Neural progenitor cell (in vitro differentiated cells): ENCODE data around the gene ACAP1. TPM values are rescaled to one million over a fixed set of nuclear protein-coding genes. Genes with fewer than 3 reads are reported as not detected.

ENCODE experiments used
- DNase-seq: peaks from one replicate; pipeline ENCODE4 v3.0.0-alpha.2; 2016; ENCODE audit warnings: low spot score
- H2AFZ ChIP-seq: fragments of 200-600 bp; sonication (generic); replicated peaks from 2 replicates; pipeline ENCODE4 v1.6.1; 2016; ENCODE audit warnings: antibody characterized with exemption
- H3F3A ChIP-seq: fragments of 200-600 bp; sonication (generic); 2 replicates; pipeline ENCODE4 v1.6.1; 2016; ENCODE audit warnings: antibody characterized with exemption, low read depth
- H3K27ac ChIP-seq: fragments of 200-600 bp; sonication (generic); 2 replicates; pipeline ENCODE4 v1.5.1; 2016; ENCODE audit warnings: mild to moderate bottlenecking
- H3K27me3 ChIP-seq: fragments of 200-600 bp; sonication (generic); 2 replicates; pipeline ENCODE4 v1.6.1; 2016; ENCODE audit warnings: mild to moderate bottlenecking, moderate library complexity
- H3K36me3 ChIP-seq: fragments of 200-600 bp; sonication (generic); 2 replicates; pipeline ENCODE4 v1.5.1; 2016
- H3K4me1 ChIP-seq: fragments of 200-600 bp; sonication (generic); 2 replicates; pipeline ENCODE4 v1.6.1; 2016; ENCODE audit warnings: mixed run types
- H3K4me2 ChIP-seq: fragments of 200-600 bp; sonication (generic); 2 replicates; pipeline ENCODE4 v1.6.1; 2016
- H3K4me3 ChIP-seq: fragments of 200-600 bp; sonication (generic); 2 replicates; pipeline ENCODE4 v1.5.1; 2016
- H3K79me2 ChIP-seq: fragments of 200-600 bp; sonication (generic); 2 replicates; pipeline ENCODE4 v1.6.1; 2016; ENCODE audit warnings: low read depth
- H3K9ac ChIP-seq: fragments of 200-600 bp; sonication (generic); 2 replicates; pipeline ENCODE4 v1.6.1; 2016
- H3K9me3 ChIP-seq: fragments of 200-600 bp; sonication (generic); 2 replicates; pipeline ENCODE4 v1.5.1; 2016; ENCODE audit warnings: low read depth
- H4K20me1 ChIP-seq: fragments of 200-600 bp; sonication (generic); 2 replicates; pipeline ENCODE4 v1.6.1; 2016; ENCODE audit warnings: low read depth
- H3K27ac Mint-ChIP-seq: 3 replicates; pipeline ENCODE4 v1.8.0; 2021; ENCODE audit warnings: mixed read lengths
- H3K27me3 Mint-ChIP-seq: 2 replicates; pipeline ENCODE4 v1.8.0; 2022; ENCODE audit warnings: low read depth, mild to moderate bottlenecking, inconsistent platforms, moderate library complexity, mixed read lengths; ENCODE audit not compliant: insufficient read depth
- H3K36me3 Mint-ChIP-seq: 3 replicates; pipeline ENCODE4 v1.8.0; 2021; ENCODE audit warnings: mixed read lengths
- H3K4me1 Mint-ChIP-seq: 3 replicates; pipeline ENCODE4 v1.8.0; 2021; ENCODE audit warnings: mixed read lengths
- H3K4me3 Mint-ChIP-seq: 3 replicates; pipeline ENCODE4 v1.8.0; 2021; ENCODE audit warnings: mild to moderate bottlenecking, moderate library complexity, mixed read lengths
- H3K9me3 Mint-ChIP-seq: 3 replicates; pipeline ENCODE4 v1.8.0; 2020; ENCODE audit warnings: mixed read lengths
- CTCF ChIP-seq: fragments of 200-600 bp; sonication (generic); IDR thresholded peaks from 2 replicates; pipeline ENCODE4 v1.5.1; 2017; ENCODE audit warnings: antibody characterized with exemption, mild to moderate bottlenecking
- EZH2 ChIP-seq: fragments of 200-600 bp; sonication (generic); IDR thresholded peaks from 2 replicates; pipeline ENCODE4 v1.6.1; 2017; ENCODE audit warnings: antibody characterized with exemption, mild to moderate bottlenecking, moderate library complexity
- EZH2phosphoT487 ChIP-seq: fragments of 200-600 bp; sonication (generic); IDR thresholded peaks from 2 replicates; pipeline ENCODE4 v1.6.1; 2017; ENCODE audit warnings: antibody characterized with exemption
- total RNA-seq: library from RNA; depleted of rRNA; stranded (reverse); fragments of >200 nt; gene quantifications from 2 replicates; pipeline ENCODE4 v1.2.3, GENCODE V29; 2015; ENCODE audit warnings: low replicate concordance

ACAP1 gene
- total RNA-seq, 1 donor from 2014 or later: 0.65 TPM

- DNase-seq: no peak
- Histone ChIP-seq H3K36me3 (no peaks in the 10 kb centered on the region), H3K9me3 (no peaks in the 10 kb centered on the region), H3K79me2 (no peaks in the 10 kb centered on the region), H3K4me2 (no peak overlapping the region), H3K4me1 (peaks cover 10% of the 10 kb centered on the region), H3K27me3 (peaks cover 5% of the 10 kb centered on the region), H2AFZ (no peak overlapping the region), H3K27ac (no peak overlapping the region), H3K4me3 (no peak overlapping the region), H3F3A (peaks cover 13% of the 10 kb centered on the region), H3K9ac (no peak overlapping the region), H4K20me1 (peaks cover 10% of the 10 kb centered on the region)
- peak overlapping the region; percentile 78 for H3K4me3 Mint-ChIP-seq
- peaks cover 9% of the 10 kb centered on the region for H3K4me1 Mint-ChIP-seq
- H3K27ac Mint-ChIP-seq: no peak overlapping the region
- TF ChIP-seq CTCF: no peak
- no peak for TF ChIP-seq EZH2phosphoT487
- no peak for TF ChIP-seq EZH2
- H3K9me3 Mint-ChIP-seq: no peaks in the 10 kb centered on the region
- H3K36me3 Mint-ChIP-seq: peaks cover 7% of the 10 kb centered on the region
- H3K27me3 Mint-ChIP-seq: peaks cover 3% of the 10 kb centered on the region
These were observed 55.0 kb downstream of the ACAP1 start for GRCh38 chr17:7391307-7391706.

- Histone ChIP-seq H3K9me3 (no peaks in the 10 kb centered on the region), H3K4me2 (peak overlapping the region; percentile 87), H3K9ac (no peak overlapping the region), H3K4me1 (peaks cover 10% of the 10 kb centered on the region), H3K36me3 (no peaks in the 10 kb centered on the region), H2AFZ (no peak overlapping the region), H3K4me3 (peak overlapping the region; percentile 90), H3K27ac (no peak overlapping the region), H3F3A (peaks cover 13% of the 10 kb centered on the region), H3K79me2 (no peaks in the 10 kb centered on the region), H4K20me1 (peaks cover 10% of the 10 kb centered on the region), H3K27me3 (peaks cover 5% of the 10 kb centered on the region)
- Mint-ChIP-seq H3K4me3 (peak overlapping the region; percentile 90), H3K27me3 (peaks cover 3% of the 10 kb centered on the region), H3K27ac (no peak overlapping the region), H3K9me3 (no peaks in the 10 kb centered on the region), H3K36me3 (peaks cover 7% of the 10 kb centered on the region), H3K4me1 (peaks cover 9% of the 10 kb centered on the region)
- DNase-seq: peak; percentile 43
- TF ChIP-seq EZH2phosphoT487 (no peak), EZH2 (no peak)
These were observed 56.6 kb downstream of the ACAP1 start for GRCh38 chr17:7392696-7393612.

GRCh38 chr17:7393613-7394451 is 57.5 kb downstream of the ACAP1 start:
- no peak overlapping the region for H3K9ac ChIP-seq
- Mint-ChIP-seq H3K27me3 (peaks cover 3% of the 10 kb centered on the region), H3K36me3 (peaks cover 7% of the 10 kb centered on the region), H3K4me3 (peak overlapping the region; percentile 90), H3K9me3 (no peaks in the 10 kb centered on the region), H3K4me1 (peaks cover 9% of the 10 kb centered on the region), H3K27ac (no peak overlapping the region)
- H4K20me1 ChIP-seq: peaks cover 10% of the 10 kb centered on the region
- no peaks in the 10 kb centered on the region for H3K36me3 ChIP-seq
- DNase-seq: peak; percentile 85
- peaks cover 13% of the 10 kb centered on the region for H3F3A ChIP-seq
- no peaks in the 10 kb centered on the region for H3K9me3 ChIP-seq
- H3K4me2 ChIP-seq: peak overlapping the region; percentile 87
- peak overlapping the region; percentile 90 for H2AFZ ChIP-seq
- peaks cover 10% of the 10 kb centered on the region for H3K4me1 ChIP-seq
- H3K27me3 ChIP-seq: peaks cover 5% of the 10 kb centered on the region
- TF ChIP-seq CTCF (peak; percentile 40), EZH2phosphoT487 (no peak), EZH2 (no peak)
- H3K4me3 ChIP-seq: peak overlapping the region; percentile 90
- no peak overlapping the region for H3K27ac ChIP-seq
- H3K79me2 ChIP-seq: no peaks in the 10 kb centered on the region
